PC-9 (cell line): ENCODE results near the gene AFAP1. TPM values are rescaled to one million over a fixed set of nuclear protein-coding genes. Genes with fewer than 3 reads are reported as not detected.

Experiments used
- BruUV-seq: library from RNA; stranded (reverse); fragments of 400-500 nt; replicated peaks from 2 replicates; lab custom pipeline; 2021; lab: Mats Ljungman, UMichigan
- CTCF ChIA-PET: fragments of 300-600 bp; sonication (Branson Sonifier 250); formaldehyde crosslinking; loops from one replicate; lab custom pipeline; 2022; ENCODE audit warnings: antibody characterized with exemption; lab: Charles Lee
- POLR2A ChIA-PET: fragments of 300-600 bp; sonication (Branson Sonifier 250); formaldehyde crosslinking; loops from one replicate; lab custom pipeline; 2022; ENCODE audit warnings: antibody characterized with exemption; ENCODE audit not compliant: unreplicated experiment; lab: Charles Lee
- DNase-seq, 2 experiments: peaks; one replicate each; pipeline versions ENCODE4 v3.0.0 to v3.0.0-alpha.2; 2015 to 2022; ENCODE audit warnings: mixed read lengths in 1 of 2
- H2AFZ ChIP-seq: fragments of 200-600 bp; sonication (generic); 2 replicates; pipeline ENCODE4 v1.8.1; 2017; ENCODE audit warnings: antibody characterized with exemption
- H3F3A ChIP-seq: fragments of 200-600 bp; sonication (generic); 2 replicates; pipeline ENCODE4 v1.8.1; 2017; ENCODE audit warnings: antibody characterized with exemption, mild to moderate bottlenecking, low read depth; ENCODE audit not compliant: insufficient read depth
- H3K27ac ChIP-seq: fragments of 200-600 bp; sonication (generic); 2 replicates; pipeline ENCODE4 v1.6.1; 2016; ENCODE audit warnings: mixed run types
- H3K27me3 ChIP-seq: fragments of 200-600 bp; sonication (generic); 2 replicates; pipeline ENCODE4 v1.6.1; 2016; ENCODE audit warnings: low read depth, mixed run types; ENCODE audit not compliant: insufficient read depth
- H3K36me3 ChIP-seq: fragments of 200-600 bp; sonication (generic); 2 replicates; pipeline ENCODE4 v1.6.1; 2016; ENCODE audit warnings: low read depth, mixed run types
- H3K4me1 ChIP-seq: fragments of 200-600 bp; sonication (generic); replicated peaks from 2 replicates; pipeline ENCODE4 v1.6.1; 2016; ENCODE audit warnings: mixed run types; ENCODE audit not compliant: insufficient read depth
- H3K4me2 ChIP-seq: fragments of 200-600 bp; sonication (generic); 2 replicates; pipeline ENCODE4 v1.6.1; 2017; ENCODE audit warnings: mixed run types
- H3K4me3 ChIP-seq: fragments of 200-600 bp; sonication (generic); 2 replicates; pipeline ENCODE4 v1.6.1; 2016; ENCODE audit warnings: mixed run types
- H3K79me2 ChIP-seq: fragments of 200-600 bp; sonication (generic); 2 replicates; pipeline ENCODE4 v1.6.1; 2017; ENCODE audit warnings: low read depth, mixed run types
- H3K9me2 ChIP-seq: fragments of 200-600 bp; sonication (generic); 2 replicates; pipeline ENCODE4 v1.8.1; 2017; ENCODE audit warnings: mild to moderate bottlenecking; ENCODE audit not compliant: insufficient read depth
- H3K9me3 ChIP-seq: fragments of 200-600 bp; sonication (generic); 2 replicates; pipeline ENCODE4 v1.8.1; 2016; ENCODE audit warnings: low read depth; ENCODE audit not compliant: insufficient read depth
- H4K20me1 ChIP-seq: fragments of 200-600 bp; sonication (generic); 2 replicates; pipeline ENCODE4 v1.8.1; 2017; ENCODE audit not compliant: insufficient read depth
- EZH2 ChIP-seq: fragments of 200-600 bp; sonication (generic); IDR thresholded peaks from 2 replicates; pipeline ENCODE4 v1.8.0; 2017; ENCODE audit warnings: antibody characterized with exemption, low read depth
- intact Hi-C: fragments of 100-400 bp; cut with micrococcal nuclease; formaldehyde crosslinking; loops from one replicate; pipeline ENCODE4 v1.10.0; 2022; ENCODE audit not compliant: unreplicated experiment
- total RNA-seq: library from RNA; stranded (reverse); gene quantifications from 2 replicates; pipeline ENCODE4 v1.2.3, GENCODE V29; 2021
- TF ChIP-seq, protein P1 (sequence below): fragments of 200-600 bp; sonication (generic); conservative IDR thresholded peaks from 2 replicates; pipeline ENCODE4 v1.6.1; 2017; ENCODE audit warnings: mixed run types, antibody characterized with exemption, mild to moderate bottlenecking, moderate library complexity

Gene AFAP1
- total RNA-seq, 1 experiment from 2014 or later, result 69.6 TPM

DNA sequence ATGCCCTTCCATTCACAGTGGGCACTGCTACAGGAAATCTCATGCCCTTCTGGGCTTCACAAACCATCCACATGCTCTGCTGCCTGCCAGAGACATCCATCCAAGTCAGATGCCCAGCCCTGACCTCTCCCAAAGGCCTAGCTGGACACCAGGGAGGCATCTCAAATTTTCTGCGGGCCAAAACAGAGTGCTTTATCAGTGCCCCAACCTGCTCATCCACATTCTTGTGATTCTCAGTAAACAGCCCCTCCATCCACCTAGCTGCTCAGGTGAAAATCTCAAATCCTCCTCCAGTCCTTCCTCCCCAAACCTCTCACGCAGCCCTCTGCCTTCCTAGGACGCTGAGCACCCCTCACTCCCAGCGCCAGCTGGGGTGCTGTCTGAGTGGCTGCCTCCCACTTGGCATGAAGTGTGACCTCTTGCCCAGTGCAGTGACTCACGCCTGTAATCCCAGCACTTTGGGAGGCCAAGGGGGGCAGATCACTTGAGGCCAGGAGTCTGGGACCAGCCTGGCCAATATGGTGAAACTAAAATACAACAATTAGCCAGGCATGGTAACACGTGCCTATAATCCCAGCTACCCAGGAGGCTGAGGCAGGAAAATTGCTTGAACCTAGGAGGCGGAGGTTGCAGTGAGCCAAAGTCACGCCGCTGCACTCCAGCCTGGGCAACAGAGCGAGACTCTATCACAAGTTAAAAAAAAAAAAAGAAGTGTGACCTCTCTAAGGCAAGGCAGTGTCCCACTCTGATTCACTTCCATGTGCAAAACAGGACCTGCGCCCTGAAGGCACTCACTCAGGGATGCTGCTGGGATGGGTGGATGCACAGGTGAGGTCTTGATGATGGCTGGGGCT, 1.7 kb upstream of the AFAP1 start:
- Histone ChIP-seq H2AFZ (no peak overlapping the region; the same call in 1 of the 2 replicates), H3K4me1 (peaks cover 51% of the 10 kb centered on the region), H3K27me3 (no peaks in the 10 kb centered on the region), H3K9me3 (no peaks in the 10 kb centered on the region), H3K4me2 (peak overlapping the region; percentile 77), H3K9me2 (no peaks in the 10 kb centered on the region), H3K36me3 (no peaks in the 10 kb centered on the region), H4K20me1 (no peaks in the 10 kb centered on the region; the same call in 1 of the 2 replicates), H3K79me2 (peaks cover 32% of the 10 kb centered on the region), H3K27ac (peak overlapping the region; percentile 83), H3F3A (peaks cover 36% of the 10 kb centered on the region), H3K4me3 (no peak overlapping the region)
- peak; percentile 85 to 91 for DNase-seq
- intact Hi-C loops, result loop anchor here (1.0 kb wide), 5 partner anchors 15 to 136 kb away; no protein-coding TSS in a partner anchor
- ChIA-PET POLR2A (no interaction called here), CTCF (interaction anchor here (1.1 kb wide), 1 partner anchor 15 kb away, joined by 4 read pairs; no protein-coding TSS in a partner anchor)
- no TSS peak for BruUV-seq
- TF ChIP-seq EZH2, result no peak
- TF ChIP-seq, protein P1, sequence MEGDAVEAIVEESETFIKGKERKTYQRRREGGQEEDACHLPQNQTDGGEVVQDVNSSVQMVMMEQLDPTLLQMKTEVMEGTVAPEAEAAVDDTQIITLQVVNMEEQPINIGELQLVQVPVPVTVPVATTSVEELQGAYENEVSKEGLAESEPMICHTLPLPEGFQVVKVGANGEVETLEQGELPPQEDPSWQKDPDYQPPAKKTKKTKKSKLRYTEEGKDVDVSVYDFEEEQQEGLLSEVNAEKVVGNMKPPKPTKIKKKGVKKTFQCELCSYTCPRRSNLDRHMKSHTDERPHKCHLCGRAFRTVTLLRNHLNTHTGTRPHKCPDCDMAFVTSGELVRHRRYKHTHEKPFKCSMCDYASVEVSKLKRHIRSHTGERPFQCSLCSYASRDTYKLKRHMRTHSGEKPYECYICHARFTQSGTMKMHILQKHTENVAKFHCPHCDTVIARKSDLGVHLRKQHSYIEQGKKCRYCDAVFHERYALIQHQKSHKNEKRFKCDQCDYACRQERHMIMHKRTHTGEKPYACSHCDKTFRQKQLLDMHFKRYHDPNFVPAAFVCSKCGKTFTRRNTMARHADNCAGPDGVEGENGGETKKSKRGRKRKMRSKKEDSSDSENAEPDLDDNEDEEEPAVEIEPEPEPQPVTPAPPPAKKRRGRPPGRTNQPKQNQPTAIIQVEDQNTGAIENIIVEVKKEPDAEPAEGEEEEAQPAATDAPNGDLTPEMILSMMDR, result no peak

DNA sequence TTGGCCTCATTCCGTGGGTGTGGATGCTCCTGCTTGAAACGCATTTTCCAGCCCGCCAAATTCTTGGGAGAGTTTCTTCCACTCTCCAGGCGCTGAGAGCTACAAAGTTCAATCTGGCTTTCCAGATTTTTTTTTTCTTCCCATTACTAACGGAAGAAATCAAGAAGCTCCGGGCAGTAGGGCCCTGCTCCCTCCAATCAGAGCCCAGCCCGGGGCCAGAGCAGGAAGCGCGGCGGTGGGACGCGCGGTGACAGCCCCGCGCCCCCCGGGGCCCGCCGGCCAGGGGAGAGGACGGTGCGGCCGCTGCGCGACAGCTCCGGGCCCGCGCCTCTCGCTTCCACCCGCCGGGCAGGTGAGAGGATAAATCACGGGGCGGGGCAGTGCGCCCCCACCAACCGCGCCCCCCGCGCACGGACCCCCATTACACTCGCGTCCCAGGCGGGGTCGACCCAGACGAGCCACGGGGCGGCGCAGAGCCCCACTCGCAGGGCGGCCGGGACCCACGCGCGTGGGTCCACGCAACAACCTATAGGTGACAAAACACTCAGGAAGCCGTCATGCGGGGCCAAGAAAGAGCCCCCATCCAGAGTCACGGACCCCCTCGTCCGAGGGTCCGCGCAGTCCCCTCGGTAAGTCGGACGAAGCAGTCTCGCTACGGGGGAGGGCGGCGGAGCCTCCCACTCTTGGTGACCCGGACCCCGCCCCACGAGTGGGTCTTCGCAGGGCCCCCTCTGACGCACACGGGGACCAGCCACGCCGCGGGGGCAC, 868 bp downstream of the AFAP1 start:
- POLR2A ChIA-PET, result interaction anchor here (0.7 to 0.8 kb wide), 2 partner anchors 10 to 33 kb away, joined by 3 to 6 read pairs; no protein-coding TSS in a partner anchor
- Histone ChIP-seq H3K4me1 (peaks cover 72% of the 10 kb centered on the region), H3K9me3 (no peaks in the 10 kb centered on the region), H4K20me1 (peaks cover 13% of the 10 kb centered on the region), H2AFZ (no peak overlapping the region; the same call in 1 of the 2 replicates), H3F3A (peaks cover 36% of the 10 kb centered on the region), H3K36me3 (peaks cover 5% of the 10 kb centered on the region; the same call in 1 of the 2 replicates), H3K79me2 (peaks cover 57% of the 10 kb centered on the region), H3K4me2 (peak overlapping the region; percentile 99), H3K4me3 (peak overlapping the region; percentile 85), H3K27ac (peak overlapping the region; percentile 58), H3K27me3 (no peaks in the 10 kb centered on the region), H3K9me2 (no peaks in the 10 kb centered on the region)
- intact Hi-C loops, result no loop called here
- BruUV-seq, result no TSS peak
- TF ChIP-seq, protein P1, result no peak
- TF ChIP-seq EZH2, result no peak
- DNase-seq, result peak in 1 of 2 experiments; percentile 39
- CTCF ChIA-PET, result interaction anchor here (0.6 to 1.3 kb wide), 4 partner anchors 19 to 133 kb away, joined by 3 to 21 read pairs (median 5); no protein-coding TSS in a partner anchor

DNA sequence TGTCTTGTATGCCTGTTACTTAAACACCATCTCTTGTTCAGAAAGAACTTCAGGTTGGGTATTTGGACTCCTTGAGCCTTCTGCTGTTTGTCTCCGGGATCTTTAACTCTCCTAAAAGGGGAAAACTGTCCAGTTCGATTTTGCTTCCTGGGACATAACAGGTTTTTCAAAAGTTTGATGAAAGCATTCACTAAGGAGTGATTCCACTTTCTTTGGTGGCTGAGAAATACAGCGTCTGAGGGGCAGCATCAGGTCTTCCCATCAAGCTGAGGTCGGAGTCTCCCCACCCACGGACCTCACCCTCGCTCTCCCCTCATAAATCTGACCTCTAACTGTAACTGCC, 1.4 kb downstream of the AFAP1 start:
- H3K27me3 ChIP-seq, result no peaks in the 10 kb centered on the region
- peaks cover 68% of the 10 kb centered on the region for H3K4me1 ChIP-seq
- H3K9me3 ChIP-seq, result no peaks in the 10 kb centered on the region
- ChIA-PET POLR2A (interaction anchor here (0.6 kb wide), 1 partner anchor 14 kb away, joined by 3 read pairs; no protein-coding TSS in a partner anchor), CTCF (interaction anchor here (0.6 to 1.3 kb wide), 5 partner anchors 20 to 133 kb away, joined by 3 to 6 read pairs (median 3); no protein-coding TSS in a partner anchor)
- H3K27ac ChIP-seq, result peak overlapping the region; percentile 58
- TSS peak; percentile 43 for BruUV-seq
- TF ChIP-seq EZH2, result no peak
- TF ChIP-seq, protein P1, result no peak
- peak overlapping the region; percentile 85 for H3K4me3 ChIP-seq
- H2AFZ ChIP-seq, result no peak overlapping the region
- no peaks in the 10 kb centered on the region for H3K9me2 ChIP-seq
- peaks cover 36% of the 10 kb centered on the region for H3F3A ChIP-seq
- peak overlapping the region; percentile 99 for H3K4me2 ChIP-seq
- intact Hi-C loops, result no loop called here
- peaks cover 10% of the 10 kb centered on the region; the same call in 1 of the 2 replicates for H3K36me3 ChIP-seq
- H3K79me2 ChIP-seq, result peaks cover 63% of the 10 kb centered on the region
- DNase-seq, result no peak
- H4K20me1 ChIP-seq, result peaks cover 14% of the 10 kb centered on the region
